GM12878 (cell line): ENCODE measurements around the gene FOXJ1. TPM values are rescaled to one million over a fixed set of nuclear protein-coding genes. Genes with fewer than 3 reads are reported as not detected.

Experiments
- ATAC-seq: fragments of 200-7000 bp; cut with Tn5 transposase; 3 replicates; pipeline ENCODE4 v1.9.1; 2020; ENCODE audit warnings: mild to moderate bottlenecking, moderate library complexity
- BruUV-seq: library from RNA; stranded (reverse); fragments of 400-500 nt; replicated peaks from 2 replicates; lab custom pipeline; 2021; lab: Mats Ljungman, UMichigan
- CTCF ChIA-PET: fragments of 300-600 bp; sonication (Branson Sonifier 250); formaldehyde crosslinking; extraction: SDS; loops from one replicate; lab custom pipeline; 2021; ENCODE audit warnings: inconsistent platforms; lab: Yijun Ruan, JAX
- POLR2A ChIA-PET: fragments of 350-600 bp; formaldehyde crosslinking; extraction: SDS; loops from one replicate; lab custom pipeline; 2021; ENCODE audit warnings: inconsistent platforms; lab: Charles Lee
- RAD21 ChIA-PET: fragments of 300-600 bp; sonication (Branson Sonifier 250); formaldehyde crosslinking; loops from one replicate; lab custom pipeline; 2023; ENCODE audit warnings: antibody characterized with exemption; ENCODE audit not compliant: unreplicated experiment; lab: Charles Lee
- SMC1A ChIA-PET: fragments of 300-600 bp; sonication (Branson Sonifier 250); formaldehyde crosslinking; loops from one replicate; lab custom pipeline; 2023; ENCODE audit not compliant: unreplicated experiment, uncharacterized antibody; lab: Charles Lee
- DNase-seq: peaks from one replicate; pipeline ENCODE4 v3.0.0-alpha.2; 2011; ENCODE audit warnings: low read depth, low spot score
- FAIRE-seq: peaks from 3 replicates; lab custom pipeline; 2011; peaks lifted over from hg19 to GRCh38; lab: Jason Lieb, UNC
- H2AFZ ChIP-seq: 2 replicates; pipeline ENCODE4 v1.6.0; 2011; ENCODE audit warnings: low read depth, low read length, control low read depth; ENCODE audit not compliant: control insufficient read depth
- H3K27ac ChIP-seq: 2 replicates; pipeline ENCODE4 v1.5.1; 2011; ENCODE audit warnings: control low read depth; ENCODE audit not compliant: control insufficient read depth, insufficient read depth
- H3K27me3 ChIP-seq, 2 experiments: replicated peaks in 1 of 2; 2 replicates each; pipeline versions ENCODE4 v1.6.0 to v1.6.1; 2011; ENCODE audit warnings: low read length in 1 of 2; ENCODE audit not compliant: control insufficient read depth in 2 of 2, insufficient read depth in 2 of 2
- H3K36me3 ChIP-seq, 2 experiments: 2 replicates each; pipeline ENCODE4 v1.5.1; 2011; ENCODE audit warnings: low read length in 1 of 2; ENCODE audit not compliant: control insufficient read depth in 2 of 2, insufficient read depth in 2 of 2
- H3K4me1 ChIP-seq: 2 replicates; pipeline ENCODE4 v1.6.1; 2011; ENCODE audit warnings: mild to moderate bottlenecking, low read length, moderate library complexity, mixed read lengths; ENCODE audit not compliant: control insufficient read depth, insufficient read depth
- H3K4me2 ChIP-seq: 2 replicates; pipeline ENCODE4 v1.6.0; 2011; ENCODE audit warnings: control low read depth; ENCODE audit not compliant: control insufficient read depth, insufficient read depth
- H3K4me3 ChIP-seq: fragments of 200-600 bp; sonication (generic); 2 replicates; pipeline ENCODE4 v1.5.1; 2016
- H3K79me2 ChIP-seq: 2 replicates; pipeline ENCODE4 v1.6.0; 2011; ENCODE audit warnings: low read length; ENCODE audit not compliant: control insufficient read depth, insufficient read depth
- H3K9ac ChIP-seq: 2 replicates; pipeline ENCODE4 v1.8.0; 2011; ENCODE audit warnings: low read length, control low read depth, mixed read lengths; ENCODE audit not compliant: control insufficient read depth, insufficient read depth
- H3K9me3 ChIP-seq: replicated peaks from 3 replicates; pipeline ENCODE4 v1.5.1; 2011; ENCODE audit warnings: mild to moderate bottlenecking, low read length; ENCODE audit not compliant: control insufficient read depth, insufficient read depth
- H4K20me1 ChIP-seq: 2 replicates; pipeline ENCODE4 v1.6.0; 2011; ENCODE audit not compliant: control insufficient read depth, insufficient read depth
- ASH2L ChIP-seq: fragments of 300-600, 200-600 bp; sonication (generic); IDR thresholded peaks from 2 replicates; pipeline ENCODE4 v1.6.1; 2017; ENCODE audit warnings: low read depth, mild to moderate bottlenecking, borderline replicate concordance
- ATF7 ChIP-seq: fragments of 450-650 bp; IDR thresholded peaks from 2 replicates; pipeline ENCODE4 v1.6.1; 2016; ENCODE audit warnings: low read depth, mild to moderate bottlenecking
- BHLHE40 ChIP-seq, 2 experiments: fragments of 450-650 bp in 1 of 2; IDR thresholded peaks; 2 replicates each; pipeline ENCODE4 v1.6.1; 2011 to 2017; ENCODE audit warnings: low read depth in 2 of 2, borderline replicate concordance in 1 of 2, improper control_type of control experiment in 1 of 2, low read length in 1 of 2, mild to moderate bottlenecking in 1 of 2
- BMI1 ChIP-seq: fragments of 450-650 bp; IDR thresholded peaks from 2 replicates; pipeline ENCODE4 v1.6.1; 2016; ENCODE audit warnings: mild to moderate bottlenecking, moderate library complexity, borderline replicate concordance
- CBFB ChIP-seq: IDR thresholded peaks from 2 replicates; pipeline ENCODE4 v1.6.1; 2016; ENCODE audit warnings: antibody characterized with exemption, low read depth
- GATAD2B ChIP-seq: fragments of 450-650 bp; conservative IDR thresholded peaks from 2 replicates; pipeline ENCODE4 v1.6.1; 2017; ENCODE audit warnings: low read depth, mild to moderate bottlenecking, moderate library complexity
- HDAC2 ChIP-seq: fragments of 200-600 bp; sonication (generic); IDR thresholded peaks from 2 replicates; pipeline ENCODE4 v1.6.1; 2017
- MEF2A ChIP-seq: IDR thresholded peaks from 2 replicates; pipeline ENCODE4 v1.6.1; 2011; ENCODE audit warnings: low read depth, mild to moderate bottlenecking, low read length, moderate library complexity; ENCODE audit not compliant: insufficient read depth
- NFIC ChIP-seq: IDR thresholded peaks from 2 replicates; pipeline ENCODE4 v1.6.1; 2012; ENCODE audit warnings: low read depth, mild to moderate bottlenecking, inconsistent platforms, low read length, moderate library complexity
- PRDM15 ChIP-seq: fragments of 450-650 bp; formaldehyde crosslinking; IDR thresholded peaks from 2 replicates; pipeline ENCODE4 v1.4.0; 2020; ENCODE audit warnings: mild to moderate bottlenecking, moderate library complexity
- RAD51 ChIP-seq: fragments of 450-650 bp; IDR thresholded peaks from 2 replicates; pipeline ENCODE4 v1.6.1; 2016; ENCODE audit warnings: moderate library complexity, mild to moderate bottlenecking, inconsistent platforms
- SUZ12 ChIP-seq: fragments of 200-600 bp; sonication (generic); IDR thresholded peaks from one replicate; pipeline ENCODE4 v1.6.1; 2018; ENCODE audit warnings: antibody characterized with exemption, mild to moderate bottlenecking; ENCODE audit not compliant: unreplicated experiment
- USF2 ChIP-seq: IDR thresholded peaks from 2 replicates; pipeline ENCODE4 v1.6.1; 2011; ENCODE audit warnings: low read depth, low read length, improper control_type of control experiment, borderline replicate concordance
- ZBED1 ChIP-seq: IDR thresholded peaks from 2 replicates; pipeline ENCODE4 v1.6.1; 2016; ENCODE audit warnings: borderline replicate concordance
- WGBS: methylation state at CpG from one replicate; pipeline ENCODE4 v1.1.6; 2016; ENCODE audit warnings: low lambda C conversion rate; ENCODE audit not compliant: insufficient replicate concordance, insufficient coverage; ENCODE audit errors: missing lambda C conversion rate; 5-methylcytosine and 5-hydroxymethylcytosine counted together
- in situ Hi-C: fragments of 300-500 bp; cut with MboI; formaldehyde crosslinking; loops from 9 replicates; pipeline ENCODE4 v1.14.3; 2018; ENCODE audit warnings: mixed read lengths
- intact Hi-C: fragments of 100-400 bp; cut with micrococcal nuclease; formaldehyde crosslinking; loops from one replicate; pipeline ENCODE4 v1.14.2; 2022; ENCODE audit not compliant: unreplicated experiment
- polyA plus RNA-seq, 11 experiments: library from polyadenylated mRNA; depleted of rRNA in 4 of 11; unstranded in 6 of 11; stranded (reverse) in 5 of 11; fragments of >200 nt; fragmentation: Nextera tagmentation in 4 of 11; fragmentation: Illumina TruSeq in 1 of 11; extraction: Ambion mirVana in 4 of 11; extraction: Trizol in 1 of 11; gene quantifications; 1 replicate in 1 of 11; 2 replicates in 10 of 11; pipeline versions ENCODE4 v1.2.1 to v1.2.3, GENCODE V29; 2011 to 2016; ENCODE audit warnings: inconsistent platforms in 2 of 11, missing spikeins in 2 of 11, low read depth in 1 of 11
- total RNA-seq, 4 experiments: library from RNA; depleted of rRNA in 3 of 4; stranded (reverse); fragments of >200 nt in 3 of 4; fragmentation: Illumina TruSeq in 1 of 4; extraction: Trizol in 1 of 4; gene quantifications; 2 replicates each; pipeline versions ENCODE4 v1.2.1 to v1.2.3, GENCODE V29; 2013 to 2021
- TF ChIP-seq, protein P1 (sequence below): IDR thresholded peaks from 2 replicates; pipeline ENCODE4 v1.6.1; 2012; ENCODE audit warnings: improper control_type of control experiment, low read depth, low read length; ENCODE audit not compliant: insufficient replicate concordance

FOXJ1 gene
- total and polyA plus RNA-seq, 10 of the 15 experiments (the other 5 are each of a cell fraction or from before 2014, with no cell fraction given), result not detected

GRCh38 chr17:76157759-76158158 lies 16.7 kb upstream of the FOXJ1 start (continued):
- TF ChIP-seq BMI1, result no peak
- TF ChIP-seq ZBED1, result no peak
- TF ChIP-seq, protein P1, sequence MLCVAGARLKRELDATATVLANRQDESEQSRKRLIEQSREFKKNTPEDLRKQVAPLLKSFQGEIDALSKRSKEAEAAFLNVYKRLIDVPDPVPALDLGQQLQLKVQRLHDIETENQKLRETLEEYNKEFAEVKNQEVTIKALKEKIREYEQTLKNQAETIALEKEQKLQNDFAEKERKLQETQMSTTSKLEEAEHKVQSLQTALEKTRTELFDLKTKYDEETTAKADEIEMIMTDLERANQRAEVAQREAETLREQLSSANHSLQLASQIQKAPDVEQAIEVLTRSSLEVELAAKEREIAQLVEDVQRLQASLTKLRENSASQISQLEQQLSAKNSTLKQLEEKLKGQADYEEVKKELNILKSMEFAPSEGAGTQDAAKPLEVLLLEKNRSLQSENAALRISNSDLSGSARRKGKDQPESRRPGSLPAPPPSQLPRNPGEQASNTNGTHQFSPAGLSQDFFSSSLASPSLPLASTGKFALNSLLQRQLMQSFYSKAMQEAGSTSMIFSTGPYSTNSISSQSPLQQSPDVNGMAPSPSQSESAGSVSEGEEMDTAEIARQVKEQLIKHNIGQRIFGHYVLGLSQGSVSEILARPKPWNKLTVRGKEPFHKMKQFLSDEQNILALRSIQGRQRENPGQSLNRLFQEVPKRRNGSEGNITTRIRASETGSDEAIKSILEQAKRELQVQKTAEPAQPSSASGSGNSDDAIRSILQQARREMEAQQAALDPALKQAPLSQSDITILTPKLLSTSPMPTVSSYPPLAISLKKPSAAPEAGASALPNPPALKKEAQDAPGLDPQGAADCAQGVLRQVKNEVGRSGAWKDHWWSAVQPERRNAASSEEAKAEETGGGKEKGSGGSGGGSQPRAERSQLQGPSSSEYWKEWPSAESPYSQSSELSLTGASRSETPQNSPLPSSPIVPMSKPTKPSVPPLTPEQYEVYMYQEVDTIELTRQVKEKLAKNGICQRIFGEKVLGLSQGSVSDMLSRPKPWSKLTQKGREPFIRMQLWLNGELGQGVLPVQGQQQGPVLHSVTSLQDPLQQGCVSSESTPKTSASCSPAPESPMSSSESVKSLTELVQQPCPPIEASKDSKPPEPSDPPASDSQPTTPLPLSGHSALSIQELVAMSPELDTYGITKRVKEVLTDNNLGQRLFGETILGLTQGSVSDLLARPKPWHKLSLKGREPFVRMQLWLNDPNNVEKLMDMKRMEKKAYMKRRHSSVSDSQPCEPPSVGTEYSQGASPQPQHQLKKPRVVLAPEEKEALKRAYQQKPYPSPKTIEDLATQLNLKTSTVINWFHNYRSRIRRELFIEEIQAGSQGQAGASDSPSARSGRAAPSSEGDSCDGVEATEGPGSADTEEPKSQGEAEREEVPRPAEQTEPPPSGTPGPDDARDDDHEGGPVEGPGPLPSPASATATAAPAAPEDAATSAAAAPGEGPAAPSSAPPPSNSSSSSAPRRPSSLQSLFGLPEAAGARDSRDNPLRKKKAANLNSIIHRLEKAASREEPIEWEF, result no peak
- TF ChIP-seq RAD51, result no peak
- TF ChIP-seq SUZ12, result no peak
- TF ChIP-seq CBFB, result no peak
- no peak for TF ChIP-seq ATF7

DNA sequence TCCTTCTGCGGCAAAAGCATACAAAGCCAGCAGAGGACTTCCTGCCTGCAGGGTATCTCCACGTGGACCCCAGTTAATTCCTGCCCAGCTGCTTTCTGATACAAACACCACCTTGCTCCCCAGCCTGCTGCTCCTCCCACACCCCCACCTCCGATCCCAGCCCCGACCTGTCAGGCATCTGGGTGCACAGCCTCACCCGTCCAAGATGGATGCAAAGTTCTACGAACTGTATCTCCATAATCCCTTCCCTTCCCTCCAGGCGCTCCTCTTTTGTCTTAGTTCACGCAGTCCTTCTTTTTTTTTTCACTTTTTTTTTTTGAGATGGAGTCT lies 15.6 kb upstream of the FOXJ1 start:
- H3K9me3 ChIP-seq, result no peaks in the 10 kb centered on the region
- CTCF ChIA-PET, result interaction anchor here (0.6 to 1.1 kb wide), 2 partner anchors 22 to 150 kb away, joined by 3 to 4 read pairs; no protein-coding TSS in a partner anchor
- in situ Hi-C loops (no loop called here), intact Hi-C loops (no loop called here)
- no peak overlapping the region for H3K4me2 ChIP-seq
- no peak overlapping the region for H3K4me3 ChIP-seq
- H4K20me1 ChIP-seq, result no peaks in the 10 kb centered on the region
- BruUV-seq, result no TSS peak
- ATAC-seq, result no peak
- no peak overlapping the region for H3K9ac ChIP-seq
- no peak for FAIRE-seq
- H2AFZ ChIP-seq, result no peak overlapping the region
- POLR2A ChIA-PET, result no interaction called here
- H3K36me3 ChIP-seq, result no peaks in the 10 kb centered on the region
- no peaks in the 10 kb centered on the region for H3K27me3 ChIP-seq
- H3K27ac ChIP-seq, result no peak overlapping the region
- WGBS, result 66% methylated on average over 8 of the region's 8 CpGs
- no peak for DNase-seq
- H3K4me1 ChIP-seq, result no peaks in the 10 kb centered on the region
- RAD21 ChIA-PET, result interaction anchor here (0.9 kb wide), 1 partner anchor 123 kb away, joined by 3 read pairs; no protein-coding TSS in a partner anchor
- H3K79me2 ChIP-seq, result no peaks in the 10 kb centered on the region
- SMC1A ChIA-PET, result no interaction called here
- TF ChIP-seq PRDM15 (CRISPR knock-in tag) (no peak), MEF2A (no peak), GATAD2B (no peak), HDAC2 (no peak), ASH2L (no peak), USF2 (no peak), BHLHE40 (IDR thresholded peaks at IDR 0.05; ENCODE audit: borderline replicate concordance in 1 of 2, low read depth in 2 of 2, low read length in 1 of 2) (no peak), NFIC (no peak)
